GF-D8 (cell line): ENCODE data around the gene CD48.

Source experiments
- DNase-seq: peaks from one replicate; lab custom pipeline; 2025; lab: John Stamatoyannopoulos, UW

Gene CD48

DNA sequence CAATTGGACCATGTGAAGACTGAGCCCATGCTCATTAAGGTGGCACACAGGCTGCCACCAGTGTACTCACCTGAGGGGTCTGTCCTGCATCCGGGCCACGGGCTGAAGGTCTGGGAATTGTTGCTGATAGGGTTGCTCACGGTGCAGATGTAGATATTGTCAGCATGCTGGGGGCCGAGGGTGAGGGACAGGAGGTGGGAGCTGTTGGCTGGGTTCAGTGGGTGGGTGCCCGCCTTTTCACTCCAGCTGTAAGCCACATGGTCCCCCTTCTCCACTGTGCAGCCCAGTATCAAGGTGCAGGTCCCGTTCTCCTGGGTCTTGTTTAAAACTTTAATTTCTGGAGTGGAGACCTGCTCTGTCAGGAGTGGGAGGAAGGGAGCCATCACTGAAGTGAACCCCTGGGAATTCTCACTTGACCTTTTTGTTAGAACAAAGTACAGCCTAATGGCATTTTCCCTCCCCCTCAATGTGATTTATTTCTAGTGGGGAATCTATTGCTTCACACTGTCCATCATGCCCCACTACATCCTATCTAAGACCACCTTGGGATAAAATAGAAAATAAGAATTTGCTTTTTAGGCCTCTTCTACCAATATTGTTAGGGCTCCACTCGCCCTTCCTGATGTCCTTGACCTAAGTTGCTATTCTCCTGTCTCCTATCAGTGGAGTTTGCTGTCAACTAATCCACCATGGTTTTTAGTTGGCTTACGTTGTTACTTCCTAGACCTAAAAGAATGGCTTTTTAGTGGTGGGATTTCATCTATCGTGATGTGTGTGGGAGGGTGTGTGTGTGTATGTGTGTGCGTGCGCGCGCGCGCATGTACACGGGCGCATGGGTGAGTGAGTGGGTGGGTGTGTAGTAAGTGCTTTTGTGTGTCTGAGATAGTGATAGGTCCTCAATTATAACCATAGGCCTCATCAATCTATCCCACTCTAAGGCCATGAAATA is 76.8 kb downstream of the CD48 start:
- no peak for DNase-seq

- no peak for DNase-seq
Observed at GRCh38 chr1:160633330-160633903, 78.2 kb downstream of the CD48 start.

DNA sequence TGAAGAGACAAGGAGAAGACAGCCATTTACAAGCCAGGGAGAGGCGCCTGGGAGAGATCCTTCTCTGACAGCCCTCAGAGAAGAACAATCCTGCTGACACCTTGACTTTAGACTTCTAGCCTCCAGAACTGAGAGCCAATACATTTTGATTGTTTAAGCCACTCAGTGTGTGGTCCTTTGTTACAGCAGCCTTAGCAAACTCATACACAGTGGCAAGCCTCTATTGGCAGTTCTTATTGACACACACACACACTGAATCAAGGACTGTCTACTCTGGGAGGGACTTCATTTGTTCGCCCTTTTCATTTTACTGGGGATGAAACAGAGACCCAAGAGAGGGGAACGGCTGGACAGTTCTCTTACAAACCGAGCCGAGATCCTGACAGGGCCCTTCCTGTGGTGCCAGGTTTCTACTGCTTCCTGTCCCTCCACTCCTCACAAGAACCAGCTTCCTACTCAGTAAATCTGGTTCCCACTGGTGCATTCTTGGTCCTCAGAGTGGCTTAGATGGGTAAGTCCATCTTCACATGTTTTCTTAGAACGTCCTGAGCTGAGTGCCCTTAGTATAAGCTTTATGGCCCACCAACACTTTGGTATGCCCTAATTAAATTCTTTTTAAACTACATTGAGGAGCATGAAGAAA is 79.5 kb downstream of the CD48 start:
- DNase-seq, result no peak

- no peak for DNase-seq
Observed at GRCh38 chr1:160630523-160631451, 80.8 kb downstream of the CD48 start.

DNA sequence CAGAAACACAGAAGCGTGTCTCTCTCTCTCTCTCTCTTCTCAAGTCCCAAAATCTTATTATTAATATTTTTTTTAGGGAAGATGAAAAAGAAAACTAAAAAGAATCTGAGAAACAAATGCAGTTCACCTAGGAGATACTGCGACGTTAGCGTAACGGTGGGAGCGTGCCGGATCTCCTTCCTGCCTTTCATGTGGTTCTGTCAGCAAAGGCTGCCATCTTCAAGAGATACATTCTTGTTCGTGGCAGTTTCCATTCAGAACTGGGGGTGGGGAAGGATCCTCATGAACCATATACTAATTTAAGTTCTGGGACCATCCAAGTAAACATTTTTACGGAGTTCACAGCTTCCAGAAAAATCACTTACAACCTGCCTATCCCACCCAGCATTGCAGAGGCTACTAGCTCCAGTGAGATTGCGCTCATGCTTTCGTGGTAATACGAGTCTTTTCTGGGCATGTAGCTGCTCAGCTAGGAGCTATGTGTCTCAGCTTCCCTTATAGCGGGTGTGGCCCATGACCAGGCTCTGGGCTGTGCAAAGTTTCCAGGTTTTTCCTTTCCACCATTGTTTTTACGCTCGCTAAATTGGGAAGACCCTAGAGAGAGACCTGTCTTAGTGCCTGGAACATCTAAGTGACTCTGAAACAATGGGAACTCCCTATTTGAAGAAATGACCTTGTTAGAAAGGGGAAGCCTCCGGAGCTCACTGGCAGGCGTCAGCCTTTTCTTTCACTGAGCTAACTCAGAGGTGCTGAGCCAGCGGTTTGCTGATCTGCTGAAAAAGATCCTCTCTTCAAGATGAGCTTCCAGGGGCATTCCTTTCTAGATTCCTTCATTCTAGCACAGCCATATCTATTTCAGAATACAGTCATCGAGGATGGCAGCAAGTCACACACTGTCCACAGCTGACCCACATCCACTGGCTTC is 82.1 kb downstream of the CD48 start:
- DNase-seq, result no peak

DNA sequence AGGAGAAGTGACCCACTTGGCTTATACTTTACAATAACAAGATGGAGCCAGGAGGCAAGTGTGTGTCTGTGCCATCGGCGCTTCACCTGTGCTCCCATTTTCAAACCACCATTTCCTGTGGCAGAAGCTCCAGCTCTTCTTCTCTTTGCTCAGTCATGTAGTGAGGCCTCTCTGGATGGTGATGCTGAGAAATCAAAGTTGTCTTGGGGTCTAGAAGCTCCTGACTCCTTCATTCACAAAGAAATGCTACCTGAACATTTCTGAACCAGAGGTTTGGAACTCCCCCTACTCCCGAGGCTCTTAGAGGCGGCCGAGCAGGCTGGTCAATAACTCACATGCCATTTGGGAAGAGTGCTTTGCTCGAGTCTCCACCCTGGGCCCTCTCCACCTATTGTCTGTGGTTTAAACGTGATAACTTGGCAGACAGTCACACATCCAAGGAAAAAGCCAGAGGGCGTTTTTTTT is 82.8 kb downstream of the CD48 start:
- DNase-seq, result no peak
